B cell (primary cell): ENCODE results near the gene TP53. TPM values are rescaled to one million over a fixed set of nuclear protein-coding genes. Genes with fewer than 3 reads are reported as not detected.
A peak's percentile ranks its signal among the peaks of the same experiment; 100 is the strongest.

Experiments used
- ATAC-seq: fragments of 200-7000 bp; cut with Tn5 transposase; one replicate; pipeline ENCODE4 v1.10.0; 2021; ENCODE audit warnings: low read depth, mild to moderate bottlenecking, moderate number of reproducible peaks, moderate library complexity
- CTCF ChIA-PET: fragments of 350-600 bp; sonication (Branson Sonifier 250); formaldehyde crosslinking; loops from one replicate; lab custom pipeline; 2021; ENCODE audit warnings: antibody characterized with exemption, inconsistent platforms; lab: Charles Lee
- POLR2A ChIA-PET: fragments of 350-600 bp; sonication (Branson Sonifier 250); formaldehyde crosslinking; loops from one replicate; lab custom pipeline; 2021; ENCODE audit warnings: antibody characterized with exemption; lab: Charles Lee
- DNase-seq: peaks from one replicate; pipeline ENCODE4 v3.0.0; 2013
- H2AFZ ChIP-seq: 2 replicates; pipeline ENCODE4 v1.6.1; 2012; ENCODE audit warnings: mild to moderate bottlenecking, low read depth, low read length; ENCODE audit not compliant: insufficient read depth, poor library complexity, severe bottlenecking
- H3K27ac ChIP-seq, 2 donors: 1 replicate in 1 of 2; 2 replicates in 1 of 2; pipeline ENCODE4 v1.5.1; 2012 to 2013; ENCODE audit warnings: low read length in 2 of 2, mild to moderate bottlenecking in 2 of 2, moderate library complexity in 1 of 2
- H3K27me3 ChIP-seq, 4 experiments: fragments of 200-600 bp in 1 of 4; sonication (generic) in 1 of 4; replicated peaks in 1 of 4; 1 replicate in 2 of 4; 2 replicates in 2 of 4; pipeline versions ENCODE4 v1.6.1 to v1.7.0; 2013 to 2016; ENCODE audit warnings: low read length in 3 of 4, mild to moderate bottlenecking in 2 of 4, mixed read lengths in 1 of 4, moderate library complexity in 1 of 4; ENCODE audit not compliant: insufficient read depth in 4 of 4, control insufficient read depth in 3 of 4; ENCODE audit errors: control extremely low read depth in 1 of 4
- H3K36me3 ChIP-seq, 2 experiments: replicated peaks in 1 of 2; 1 replicate in 1 of 2; 2 replicates in 1 of 2; pipeline versions ENCODE4 v1.6.1 to v1.7.1; 2013; ENCODE audit warnings: low read length in 1 of 2; ENCODE audit not compliant: insufficient read depth in 2 of 2, control insufficient read depth in 1 of 2; ENCODE audit errors: control extremely low read depth in 1 of 2, extremely low read depth in 1 of 2
- H3K4me1 ChIP-seq, 2 donors: fragments of 200-600 bp in 1 of 2; sonication (generic) in 1 of 2; 1 replicate in 1 of 2; 2 replicates in 1 of 2; pipeline versions ENCODE4 v1.5.1 to v1.6.1; 2013 to 2017; ENCODE audit warnings: low read length in 2 of 2; ENCODE audit not compliant: control insufficient read depth in 2 of 2, insufficient read depth in 2 of 2
- H3K4me2 ChIP-seq: replicated peaks from 2 replicates; pipeline ENCODE3; 2012; ENCODE audit warnings: mild to moderate bottlenecking, low read depth, low read length; ENCODE audit not compliant: poor library complexity, severe bottlenecking
- H3K4me3 ChIP-seq, 5 experiments: fragments of 200-600 bp in 1 of 5; sonication (generic) in 1 of 5; 1 replicate in 3 of 5; 2 replicates in 2 of 5; pipeline versions ENCODE4 v1.5.1 to v1.7.0; 2011 to 2016; ENCODE audit warnings: low read length in 4 of 5, mild to moderate bottlenecking in 4 of 5, low read depth in 2 of 5, control low read depth in 1 of 5, moderate library complexity in 1 of 5; ENCODE audit not compliant: insufficient read depth in 1 of 5; ENCODE audit errors: control extremely low read depth in 1 of 5, extremely low read depth in 1 of 5
- H3K79me2 ChIP-seq: fragments of 200-600 bp; sonication (generic); one replicate; pipeline ENCODE4 v1.6.0; 2016; ENCODE audit warnings: low read length; ENCODE audit not compliant: control insufficient read depth, insufficient read depth
- H3K9ac ChIP-seq: fragments of 200-600 bp; sonication (generic); 2 replicates; pipeline ENCODE4 v1.6.1; 2017; ENCODE audit warnings: mild to moderate bottlenecking, low read length, moderate library complexity
- H3K9me3 ChIP-seq, 3 donors: one replicate each; pipeline versions ENCODE4 v1.6.1 to v1.7.1; 2013; ENCODE audit warnings: low read length in 2 of 3; ENCODE audit not compliant: control insufficient read depth in 2 of 3, insufficient read depth in 1 of 3; ENCODE audit errors: control extremely low read depth in 1 of 3
- H4K20me1 ChIP-seq: 2 replicates; pipeline ENCODE4 v1.6.0; 2012; ENCODE audit warnings: mild to moderate bottlenecking, low read length; ENCODE audit not compliant: insufficient read depth, control insufficient read depth, poor library complexity, severe bottlenecking
- H3K27ac Mint-ChIP-seq: one replicate; pipeline ENCODE4 v1.8.0; 2021; ENCODE audit warnings: mixed read lengths
- H3K27me3 Mint-ChIP-seq: one replicate; pipeline ENCODE4 v1.8.0; 2021; ENCODE audit warnings: mixed read lengths
- H3K4me1 Mint-ChIP-seq: one replicate; pipeline ENCODE4 v1.8.0; 2021; ENCODE audit warnings: mixed read lengths
- H3K4me3 Mint-ChIP-seq: one replicate; pipeline ENCODE4 v1.8.0; 2021; ENCODE audit warnings: mixed read lengths
- H3K9me3 Mint-ChIP-seq: one replicate; pipeline ENCODE4 v1.8.0; 2022; ENCODE audit warnings: mixed read lengths; ENCODE audit not compliant: insufficient read depth
- CTCF ChIP-seq: fragments of 200-600 bp; IDR thresholded peaks from one replicate; pipeline ENCODE4 v1.8.0; 2022; ENCODE audit warnings: antibody characterized with exemption, mild to moderate bottlenecking
- EZH2 ChIP-seq: IDR thresholded peaks from 2 replicates; pipeline ENCODE4 v1.6.1; 2012; ENCODE audit warnings: borderline replicate concordance, low read depth, mild to moderate bottlenecking, moderate library complexity, low read length; ENCODE audit not compliant: insufficient read depth, poor library complexity, severe bottlenecking
- WGBS: methylation state at CpG from one replicate; pipeline ENCODE4 v1.1.5; 2013; ENCODE audit warnings: missing lambda C conversion rate; ENCODE audit not compliant: insufficient coverage; 5-methylcytosine and 5-hydroxymethylcytosine counted together
- intact Hi-C: fragments of 100-400 bp; cut with micrococcal nuclease; formaldehyde crosslinking; loops from one replicate; pipeline ENCODE4 v1.10.0; 2022
- polyA plus RNA-seq: library from polyadenylated mRNA; depleted of rRNA; stranded (reverse); fragments of >200 nt; gene quantifications from 2 replicates; pipeline ENCODE4 v1.2.3, GENCODE V29; 2012
- total RNA-seq, 2 donors: library from RNA; stranded (reverse); fragments of 120-200 nt in 1 of 2; gene quantifications; 1 replicate in 1 of 2; 2 replicates in 1 of 2; pipeline versions ENCODE4 v1.2.3 to v1.2.4, GENCODE V29; 2013 to 2022

TP53 gene
- total and polyA plus RNA-seq, 2 donors (not counting 1 experiment from before 2014, with no cell fraction given): 76.1 to 89.9 TPM

GRCh38 chr17:7707858-7708750 lies 20.8 kb upstream of the TP53 start:
- peaks cover 25% of the 10 kb centered on the region for H3K4me1 Mint-ChIP-seq
- H3K27me3 ChIP-seq: peaks cover 0 to 66% (median 20%) of the 10 kb centered on the region in 4 experiments
- H3K9me3 ChIP-seq: no peaks in the 10 kb centered on the region
- no peak for TF ChIP-seq EZH2
- TF ChIP-seq CTCF: no peak
- H3K36me3 ChIP-seq: no peaks in the 10 kb centered on the region
- no peak overlapping the region for H3K4me3 Mint-ChIP-seq
- intact Hi-C loops: no loop called here
- no peaks in the 10 kb centered on the region for H3K9me3 Mint-ChIP-seq
- peaks cover 24 to 28% of the 10 kb centered on the region in 2 donors for H3K4me1 ChIP-seq
- DNase-seq (no peak), ATAC-seq (no peak)
- H2AFZ ChIP-seq: no peak overlapping the region
- no peaks in the 10 kb centered on the region for H4K20me1 ChIP-seq
- no peak overlapping the region for H3K27ac Mint-ChIP-seq
- no peak overlapping the region for H3K4me3 ChIP-seq
- no peak overlapping the region for H3K4me2 ChIP-seq
- no peak overlapping the region for H3K9ac ChIP-seq
- ChIA-PET CTCF (interaction anchor here (1.6 kb wide), 1 partner anchor 21 kb away, joined by 5 read pairs; the partner anchor contains the start of gene TP53), POLR2A (no interaction called here)
- WGBS: 90% methylated on average over 16 of the region's 22 CpGs
- H3K27me3 Mint-ChIP-seq: peaks cover 66% of the 10 kb centered on the region
- no peaks in the 10 kb centered on the region for H3K79me2 ChIP-seq
- H3K27ac ChIP-seq: no peak overlapping the region

GRCh38 chr17:7707446-7707845 lies 20.2 kb upstream of the TP53 start:
- Mint-ChIP-seq H3K4me1 (peaks cover 25% of the 10 kb centered on the region), H3K27me3 (peaks cover 65% of the 10 kb centered on the region), H3K4me3 (no peak overlapping the region), H3K9me3 (no peaks in the 10 kb centered on the region), H3K27ac (peak overlapping the region; percentile 20)
- H3K4me3 ChIP-seq: no peak overlapping the region
- CTCF ChIA-PET: interaction anchor here (1.6 kb wide), 1 partner anchor 20 kb away, joined by 5 read pairs; the partner anchor contains the start of gene TP53
- DNase-seq (no peak), ATAC-seq (no peak)
- no peak for TF ChIP-seq EZH2
- no peak for TF ChIP-seq CTCF
- intact Hi-C loops: no loop called here
- H3K4me1 ChIP-seq: peaks cover 24 to 28% of the 10 kb centered on the region in 2 donors
- POLR2A ChIA-PET: no interaction called here
- no peak overlapping the region for H2AFZ ChIP-seq
- no peak overlapping the region for H3K9ac ChIP-seq
- WGBS: 91% methylated on average over 5 of the region's 9 CpGs
- no peak overlapping the region for H3K4me2 ChIP-seq
- H3K79me2 ChIP-seq: no peaks in the 10 kb centered on the region
- no peaks in the 10 kb centered on the region for H4K20me1 ChIP-seq
- H3K36me3 ChIP-seq: peaks cover 0 to 3% of the 10 kb centered on the region in 2 experiments
- no peak overlapping the region for H3K27ac ChIP-seq
- peaks cover 0 to 72% (median 22%) of the 10 kb centered on the region in 4 experiments for H3K27me3 ChIP-seq
- no peaks in the 10 kb centered on the region for H3K9me3 ChIP-seq
